A549 (cell line): Measurements from ENCODE around the gene SORCS2. TPM values are rescaled to one million over a fixed set of nuclear protein-coding genes. Genes with fewer than 3 reads are reported as not detected.

Experiments
- ATAC-seq, 2 experiments: fragments of 200-7000 bp in 1 of 2; fragments of >200 bp in 1 of 2; cut with Nextera tagmentation in 1 of 2; cut with Tn5 transposase in 1 of 2; 3 replicates each; pipeline versions ENCODE4 v1.8.0 to v1.9.1; 2018 to 2020; ENCODE audit warnings: mild to moderate bottlenecking in 1 of 2, moderate library complexity in 1 of 2
- CTCF ChIA-PET: fragments of 300-600 bp; sonication (Branson Sonifier 250); formaldehyde crosslinking; extraction: SDS; loops from one replicate; lab custom pipeline; 2021; ENCODE audit warnings: antibody characterized with exemption, inconsistent platforms; lab: Yijun Ruan, JAX
- POLR2A ChIA-PET: fragments of 350-600 bp; formaldehyde crosslinking; extraction: SDS; loops from one replicate; lab custom pipeline; 2021; ENCODE audit warnings: antibody characterized with exemption, inconsistent platforms; lab: Yijun Ruan, JAX
- DNase-seq, 2 experiments: peaks; one replicate each; pipeline versions ENCODE4 v3.0.0 to v3.0.0-alpha.2; 2011 to 2016; ENCODE audit warnings: low read depth in 1 of 2, low spot score in 1 of 2
- FAIRE-seq: peaks from 2 replicates; lab custom pipeline; 2011; peaks lifted over from hg19 to GRCh38; lab: Jason Lieb, UNC
- H3K27ac ChIP-seq, 2 experiments: fragments of >200 bp; sonication (Bioruptor Twin); formaldehyde crosslinking; 3 replicates each; pipeline ENCODE4 v1.5.1; 2016 to 2017
- H3K4me1 ChIP-seq: fragments of >200 bp; sonication (Bioruptor Twin); formaldehyde crosslinking; 3 replicates; pipeline ENCODE4 v1.6.1; 2016
- H3K4me2 ChIP-seq: fragments of >200 bp; sonication (Bioruptor Twin); formaldehyde crosslinking; 3 replicates; pipeline ENCODE4 v1.6.1; 2016
- H3K4me3 ChIP-seq: fragments of >200 bp; sonication (Bioruptor Twin); formaldehyde crosslinking; 3 replicates; pipeline ENCODE4 v1.5.1; 2016
- H3K9me3 ChIP-seq: fragments of >200 bp; sonication (Bioruptor Twin); formaldehyde crosslinking; 3 replicates; pipeline ENCODE4 v1.6.1; 2016
- CEBPB ChIP-seq, 2 experiments: fragments of >200 bp in 1 of 2; sonication (Bioruptor Twin) in 1 of 2; formaldehyde crosslinking in 1 of 2; IDR thresholded peaks; 2 replicates each; pipeline ENCODE4 v1.6.1; 2012 to 2016
- CHD2 ChIP-seq: fragments of 150-350 bp; IDR thresholded peaks from 2 replicates; pipeline ENCODE4 v1.6.1; 2014; ENCODE audit warnings: low read length; ENCODE audit not compliant: partially characterized antibody
- FOSB ChIP-seq: fragments of 250-450 bp; sonication (Bioruptor Pico); IDR thresholded peaks from 2 replicates; pipeline ENCODE4 v1.5.0; 2020; ENCODE audit warnings: mild to moderate bottlenecking, moderate library complexity
- FOSL2 ChIP-seq, 2 experiments: fragments of 450-650 bp in 1 of 2; fragments of >200 bp in 1 of 2; sonication (Bioruptor Twin) in 1 of 2; formaldehyde crosslinking; IDR thresholded peaks; 2 replicates each; pipeline versions ENCODE4 v1.5.0 to v1.6.1; 2016 to 2020; ENCODE audit warnings: mild to moderate bottlenecking in 1 of 2, moderate library complexity in 1 of 2
- FOXS1 ChIP-seq: fragments of 250-450 bp; sonication (Bioruptor Pico); IDR thresholded peaks from 2 replicates; pipeline ENCODE4 v1.5.0; 2020; ENCODE audit warnings: mild to moderate bottlenecking, moderate library complexity
- HDAC2 ChIP-seq: fragments of 200-600 bp; sonication (generic); IDR thresholded peaks from 2 replicates; pipeline ENCODE4 v1.6.1; 2016
- HOXA7 ChIP-seq: fragments of 250-450 bp; sonication (Bioruptor Pico); IDR thresholded peaks from 2 replicates; pipeline ENCODE4 v1.5.0; 2020; ENCODE audit warnings: mild to moderate bottlenecking, moderate library complexity
- HOXB13 ChIP-seq: fragments of 250-450 bp; sonication (Bioruptor Pico); IDR thresholded peaks from 2 replicates; pipeline ENCODE4 v1.5.0; 2020; ENCODE audit warnings: low read depth, mild to moderate bottlenecking, moderate library complexity
- HOXB5 ChIP-seq: fragments of 250-450 bp; sonication (Bioruptor Pico); IDR thresholded peaks from 2 replicates; pipeline ENCODE4 v1.5.0; 2020; ENCODE audit warnings: mild to moderate bottlenecking, moderate library complexity
- JUNB ChIP-seq: fragments of >200 bp; sonication (Bioruptor Twin); formaldehyde crosslinking; IDR thresholded peaks from 2 replicates; pipeline ENCODE4 v1.6.1; 2016
- KDM1A ChIP-seq: fragments of 200-600 bp; sonication (generic); IDR thresholded peaks from 2 replicates; pipeline ENCODE4 v1.6.1; 2016; ENCODE audit warnings: low read depth, mild to moderate bottlenecking
- MYC ChIP-seq: IDR thresholded peaks from 2 replicates; pipeline ENCODE4 v1.6.1; 2012; ENCODE audit warnings: mild to moderate bottlenecking, inconsistent platforms, low read length, improper control_type of control experiment, borderline replicate concordance
- NPAS2 ChIP-seq: fragments of 250-450 bp; sonication (Bioruptor Pico); IDR thresholded peaks from 2 replicates; pipeline ENCODE4 v1.8.0; 2022; ENCODE audit warnings: mild to moderate bottlenecking, moderate library complexity, borderline replicate concordance
- NR3C1 ChIP-seq: fragments of >200 bp; sonication (Bioruptor Twin); formaldehyde crosslinking; IDR thresholded peaks from 3 replicates; pipeline ENCODE4 v1.6.1; 2017
- PHF8 ChIP-seq: fragments of 200-600 bp; sonication (generic); IDR thresholded peaks from 2 replicates; pipeline ENCODE4 v1.6.1; 2016; ENCODE audit warnings: low read depth, mild to moderate bottlenecking, antibody characterized with exemption, moderate library complexity, borderline replicate concordance
- POLR2AphosphoS2 ChIP-seq: conservative IDR thresholded peaks from 2 replicates; pipeline ENCODE4 v1.6.1; 2012; ENCODE audit warnings: low read length, improper control_type of control experiment, inconsistent platforms
- RAD21 ChIP-seq, 2 experiments: fragments of >200 bp in 1 of 2; sonication (Bioruptor Twin) in 1 of 2; formaldehyde crosslinking in 1 of 2; IDR thresholded peaks in 1 of 2; conservative IDR thresholded peaks in 1 of 2; 2 replicates in 1 of 2; 3 replicates in 1 of 2; pipeline ENCODE4 v1.6.1; 2012 to 2018; ENCODE audit warnings: inconsistent platforms in 1 of 2
- RFX5 ChIP-seq: fragments of 450-650 bp; IDR thresholded peaks from 2 replicates; pipeline ENCODE4 v1.7.1; 2014; ENCODE audit warnings: antibody characterized with exemption, mild to moderate bottlenecking, moderate library complexity
- SMC3 ChIP-seq: fragments of >200 bp; sonication (Bioruptor Twin); formaldehyde crosslinking; IDR thresholded peaks from 3 replicates; pipeline ENCODE4 v1.6.1; 2018; ENCODE audit warnings: inconsistent platforms
- TFCP2L1 ChIP-seq: fragments of 250-450 bp; sonication (Bioruptor Pico); IDR thresholded peaks from 2 replicates; pipeline ENCODE4 v1.5.0; 2021; ENCODE audit warnings: mild to moderate bottlenecking
- TP53 ChIP-seq: fragments of 250-450 bp; sonication (Bioruptor Pico); IDR thresholded peaks from 2 replicates; pipeline ENCODE4 v1.5.0; 2021; ENCODE audit warnings: mild to moderate bottlenecking, moderate library complexity
- ZNF302 ChIP-seq: fragments of 250-450 bp; sonication (Bioruptor Pico); IDR thresholded peaks from 2 replicates; pipeline ENCODE4 v1.9.0; 2021; ENCODE audit warnings: inconsistent platforms, mild to moderate bottlenecking, moderate library complexity
- ZSCAN20 ChIP-seq: fragments of 250-450 bp; sonication (Bioruptor Pico); IDR thresholded peaks from 2 replicates; pipeline ENCODE4 v1.8.0; 2022; ENCODE audit warnings: mild to moderate bottlenecking, moderate library complexity
- WGBS: methylation state at CpG from one replicate; pipeline ENCODE4 v1.1.6; 2017; ENCODE audit errors: missing lambda C conversion rate; 5-methylcytosine and 5-hydroxymethylcytosine counted together
- polyA plus RNA-seq, 4 experiments: library from polyadenylated mRNA; depleted of rRNA in 3 of 4; stranded (reverse); fragments of >200 nt; fragmentation: RNase III in 1 of 4; extraction: RNeasy Plus Mini Kit Qiagen cat#74134 plus additional on column Dnase treatment in 1 of 4; gene quantifications; 2 replicates in 3 of 4; 3 replicates in 1 of 4; pipeline ENCODE4 v1.2.3, GENCODE V29; 2011 to 2017
- TF ChIP-seq, protein P1 (sequence below): IDR thresholded peaks from 2 replicates; pipeline ENCODE4 v1.6.1; 2012
- TF ChIP-seq, protein P2 (sequence below): fragments of >200 bp; sonication (Bioruptor Twin); formaldehyde crosslinking; IDR thresholded peaks from 2 replicates; pipeline ENCODE4 v1.6.1; 2016
- TF ChIP-seq, protein P3 (sequence below): fragments of 150-350 bp; IDR thresholded peaks from 2 replicates; pipeline ENCODE4 v1.6.1; 2014; ENCODE audit warnings: low read depth, mild to moderate bottlenecking, low read length

Gene SORCS2
- polyA plus RNA-seq, 2 of the 4 experiments (the other 2 are of a cell fraction) = 1.4 to 4.6 TPM

DNA sequence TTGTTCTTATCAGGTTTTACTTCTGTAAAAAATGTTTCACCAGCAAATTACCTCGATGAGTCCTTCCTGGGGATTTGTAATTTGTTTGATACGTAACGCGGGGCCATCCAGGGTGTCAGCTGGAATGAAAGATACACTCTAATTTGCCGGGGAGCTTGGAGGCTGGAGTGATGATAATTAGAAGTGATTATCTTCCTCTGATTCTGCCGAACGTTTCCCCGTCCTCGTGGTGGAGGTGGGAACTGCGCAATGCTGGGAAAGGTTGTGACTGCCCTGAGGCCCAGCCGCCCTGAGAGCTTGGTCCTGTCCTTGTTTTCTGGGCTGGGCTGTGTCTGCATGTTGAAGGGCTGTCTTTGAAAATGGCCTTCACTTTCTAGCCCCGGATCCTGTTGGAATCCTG lies 48.0 kb downstream of the SORCS2 start:
- no peaks in the 10 kb centered on the region for H3K9me3 ChIP-seq
- no peak overlapping the region for H3K4me2 ChIP-seq
- no peak for DNase-seq
- POLR2A ChIA-PET = no interaction called here
- 76% methylated on average over 12 of the region's 12 CpGs for WGBS
- H3K27ac ChIP-seq = no peak overlapping the region
- ATAC-seq = 0 out of 6 replicates have a peak, but pooled peaks of 1 of the 2 experiments have one; percentile 27
- no peaks in the 10 kb centered on the region for H3K4me1 ChIP-seq
- H3K4me3 ChIP-seq = no peak overlapping the region
- TF ChIP-seq FOSB (CRISPR knock-in tag) (no peak), HOXA7 (CRISPR knock-in tag) (no peak), JUNB (no peak), MYC (no peak), NPAS2 (no peak), CHD2 (no peak), HOXB5 (CRISPR knock-in tag) (no peak), TFCP2L1 (no peak), HOXB13 (CRISPR knock-in tag) (no peak), FOXS1 (CRISPR knock-in tag) (no peak), POLR2AphosphoS2 (no peak), FOSL2 (IDR thresholded peaks at IDR 0.05) (no peak), FOSL2 (CRISPR knock-in tag; IDR thresholded peaks at IDR 0.05) (no peak), NR3C1 (no peak), HDAC2 (no peak), TP53 (CRISPR knock-in tag) (no peak), ZSCAN20 (CRISPR knock-in tag) (no peak)
- TF ChIP-seq, protein P1, sequence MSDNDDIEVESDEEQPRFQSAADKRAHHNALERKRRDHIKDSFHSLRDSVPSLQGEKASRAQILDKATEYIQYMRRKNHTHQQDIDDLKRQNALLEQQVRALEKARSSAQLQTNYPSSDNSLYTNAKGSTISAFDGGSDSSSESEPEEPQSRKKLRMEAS = no peak
- TF ChIP-seq, protein P2, sequence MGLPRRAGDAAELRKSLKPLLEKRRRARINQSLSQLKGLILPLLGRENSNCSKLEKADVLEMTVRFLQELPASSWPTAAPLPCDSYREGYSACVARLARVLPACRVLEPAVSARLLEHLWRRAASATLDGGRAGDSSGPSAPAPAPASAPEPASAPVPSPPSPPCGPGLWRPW = no peak
- TF ChIP-seq, all 56 proteins: peak for 0
- CTCF ChIA-PET = interaction anchor here (0.9 kb wide), 1 partner anchor 46 kb away, joined by 3 read pairs; no protein-coding TSS in a partner anchor
- FAIRE-seq = no peak

DNA sequence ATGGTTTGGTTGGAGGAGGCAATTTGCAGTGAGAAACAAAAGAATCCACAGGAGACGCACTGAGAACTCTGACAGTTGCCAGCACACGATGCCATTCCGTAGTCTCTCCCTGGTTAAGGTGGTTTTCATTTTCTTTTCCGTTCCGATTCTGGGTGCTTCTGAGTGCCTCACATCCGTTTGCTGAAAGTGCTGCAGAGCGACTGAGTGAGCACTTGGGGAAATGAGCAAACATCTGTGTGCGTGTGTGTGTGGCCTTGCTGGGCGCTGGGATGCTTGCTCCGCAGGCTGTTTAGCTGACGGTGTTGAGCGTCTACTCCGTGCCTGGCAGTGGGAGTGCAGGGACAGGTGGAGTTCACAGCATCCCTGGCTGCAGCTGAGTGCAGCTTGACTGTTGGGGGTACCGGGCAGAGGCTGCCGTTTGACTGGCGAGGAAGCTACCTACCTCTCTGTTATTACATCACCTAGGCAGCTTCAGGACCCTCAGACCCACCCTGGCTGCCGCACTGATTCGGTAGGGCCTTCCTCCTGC lies 49.3 kb downstream of the SORCS2 start:
- FAIRE-seq (no peak), DNase-seq (no peak), ATAC-seq (no peak)
- no peaks in the 10 kb centered on the region for H3K4me1 ChIP-seq
- WGBS = 91% methylated on average over 12 of the region's 18 CpGs
- CTCF ChIA-PET = interaction anchor here (0.8 kb wide), 1 partner anchor 20 kb away, joined by 3 read pairs; no protein-coding TSS in a partner anchor
- H3K27ac ChIP-seq = no peak overlapping the region
- H3K4me2 ChIP-seq = no peak overlapping the region
- H3K4me3 ChIP-seq = no peak overlapping the region
- TF ChIP-seq FOSL2 (IDR thresholded peaks at IDR 0.05) (no peak), FOSL2 (CRISPR knock-in tag; IDR thresholded peaks at IDR 0.05) (no peak), NPAS2 (no peak), KDM1A (no peak), ZNF302 (CRISPR knock-in tag) (no peak), NR3C1 (no peak), PHF8 (no peak), RFX5 (no peak), TP53 (CRISPR knock-in tag) (no peak), RAD21 (conservative IDR thresholded peaks at IDR 0.05 in 1 of 2, IDR thresholded peaks at IDR 0.05 in 1 of 2) (no peak), POLR2AphosphoS2 (no peak), CEBPB (IDR thresholded peaks at IDR 0.05) (no peak), HOXB5 (CRISPR knock-in tag) (no peak), SMC3 (no peak), HDAC2 (no peak)
- TF ChIP-seq, protein P3, sequence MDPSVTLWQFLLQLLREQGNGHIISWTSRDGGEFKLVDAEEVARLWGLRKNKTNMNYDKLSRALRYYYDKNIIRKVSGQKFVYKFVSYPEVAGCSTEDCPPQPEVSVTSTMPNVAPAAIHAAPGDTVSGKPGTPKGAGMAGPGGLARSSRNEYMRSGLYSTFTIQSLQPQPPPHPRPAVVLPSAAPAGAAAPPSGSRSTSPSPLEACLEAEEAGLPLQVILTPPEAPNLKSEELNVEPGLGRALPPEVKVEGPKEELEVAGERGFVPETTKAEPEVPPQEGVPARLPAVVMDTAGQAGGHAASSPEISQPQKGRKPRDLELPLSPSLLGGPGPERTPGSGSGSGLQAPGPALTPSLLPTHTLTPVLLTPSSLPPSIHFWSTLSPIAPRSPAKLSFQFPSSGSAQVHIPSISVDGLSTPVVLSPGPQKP = no peak
- no peaks in the 10 kb centered on the region for H3K9me3 ChIP-seq
- POLR2A ChIA-PET = no interaction called here
